Naive B cell (primary cell): ENCODE data around the gene DAO. TPM values are rescaled to one million over a fixed set of nuclear protein-coding genes. Genes with fewer than 3 reads are reported as not detected.
"Not testable (repeated sequence)": the region's sequence is repeated elsewhere in the genome, so short reads cannot be mapped to it uniquely, and the experiment has no call there.

Source experiments
- ATAC-seq, 2 donors: fragments of 150-1000 bp; cut with Tn5 transposase; 2 replicates each; pipeline ENCODE4 v1.10.0; 2021; ENCODE audit warnings: low read depth in 2 of 2, mild to moderate bottlenecking in 2 of 2, moderate library complexity in 2 of 2
- DNase-seq: peaks from one replicate; pipeline ENCODE4 v3.0.0; 2022
- H3K27ac Mint-ChIP-seq, 6 donors: one replicate each; pipeline ENCODE4 v1.8.0; 2020 to 2022; ENCODE audit warnings: mild to moderate bottlenecking in 6 of 6, mixed read lengths in 6 of 6, moderate library complexity in 5 of 6, inconsistent platforms in 2 of 6
- H3K27me3 Mint-ChIP-seq, 3 donors: one replicate each; pipeline ENCODE4 v1.8.0; 2021 to 2022; ENCODE audit warnings: mixed read lengths in 3 of 3, mild to moderate bottlenecking in 1 of 3
- H3K36me3 Mint-ChIP-seq, 2 donors: one replicate each; pipeline ENCODE4 v1.8.0; 2020 to 2022; ENCODE audit warnings: mixed read lengths in 2 of 2, inconsistent platforms in 1 of 2, mild to moderate bottlenecking in 1 of 2
- H3K4me1 Mint-ChIP-seq, 3 donors: one replicate each; pipeline ENCODE4 v1.8.0; 2020 to 2022; ENCODE audit warnings: mixed read lengths in 3 of 3, inconsistent platforms in 1 of 3, mild to moderate bottlenecking in 1 of 3, moderate library complexity in 1 of 3
- H3K4me3 Mint-ChIP-seq, 8 donors: one replicate each; pipeline ENCODE4 v1.8.0; 2020 to 2022; ENCODE audit warnings: mild to moderate bottlenecking in 8 of 8, mixed read lengths in 8 of 8, moderate library complexity in 8 of 8, inconsistent platforms in 2 of 8
- H3K9me3 Mint-ChIP-seq, 7 donors: one replicate each; pipeline ENCODE4 v1.8.0; 2020 to 2022; ENCODE audit warnings: mixed read lengths in 7 of 7, mild to moderate bottlenecking in 5 of 7, inconsistent platforms in 2 of 7, moderate library complexity in 1 of 7
- polyA plus RNA-seq, 6 donors: library from polyadenylated mRNA; unstranded; fragments of 300-500 nt; fragmentation: Illumina TruSeq; gene quantifications; one replicate each; pipeline ENCODE4 v1.2.3, GENCODE V29; 2021; ENCODE audit warnings: low read depth in 6 of 6

Gene DAO
- polyA plus RNA-seq, 6 donors from 2014 or later = not detected

DNA sequence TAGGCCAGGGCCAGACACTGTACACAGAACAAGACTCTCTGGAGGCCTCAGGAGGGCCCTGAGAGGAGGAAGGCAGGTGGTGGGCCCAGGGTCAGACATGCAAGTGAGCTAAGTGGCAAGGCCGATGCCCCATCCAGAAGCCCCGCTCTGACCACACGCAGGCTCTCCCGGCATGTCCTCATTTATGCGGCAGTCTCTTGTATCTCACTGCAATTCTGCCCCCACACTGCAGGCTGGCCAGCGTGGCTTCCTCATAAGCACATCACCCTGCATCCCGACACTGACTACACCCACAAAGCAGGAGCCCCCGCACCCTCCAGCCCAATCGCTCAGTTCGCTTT is 40.0 kb upstream of the DAO start:
- Mint-ChIP-seq H3K9me3 (no peaks in the 10 kb centered on the region), H3K27ac (peak overlapping the region in 1 of 6 donors; percentile 9), H3K4me3 (peak overlapping the region in 1 of 8 donors; percentile 63), H3K4me1 (peaks cover 11 to 20% (median 19%) of the 10 kb centered on the region in 3 donors), H3K36me3 (peaks cover 0 to 4% of the 10 kb centered on the region in 2 donors), H3K27me3 (no peaks in the 10 kb centered on the region)
- no peak for ATAC-seq
- DNase-seq = no peak

DNA sequence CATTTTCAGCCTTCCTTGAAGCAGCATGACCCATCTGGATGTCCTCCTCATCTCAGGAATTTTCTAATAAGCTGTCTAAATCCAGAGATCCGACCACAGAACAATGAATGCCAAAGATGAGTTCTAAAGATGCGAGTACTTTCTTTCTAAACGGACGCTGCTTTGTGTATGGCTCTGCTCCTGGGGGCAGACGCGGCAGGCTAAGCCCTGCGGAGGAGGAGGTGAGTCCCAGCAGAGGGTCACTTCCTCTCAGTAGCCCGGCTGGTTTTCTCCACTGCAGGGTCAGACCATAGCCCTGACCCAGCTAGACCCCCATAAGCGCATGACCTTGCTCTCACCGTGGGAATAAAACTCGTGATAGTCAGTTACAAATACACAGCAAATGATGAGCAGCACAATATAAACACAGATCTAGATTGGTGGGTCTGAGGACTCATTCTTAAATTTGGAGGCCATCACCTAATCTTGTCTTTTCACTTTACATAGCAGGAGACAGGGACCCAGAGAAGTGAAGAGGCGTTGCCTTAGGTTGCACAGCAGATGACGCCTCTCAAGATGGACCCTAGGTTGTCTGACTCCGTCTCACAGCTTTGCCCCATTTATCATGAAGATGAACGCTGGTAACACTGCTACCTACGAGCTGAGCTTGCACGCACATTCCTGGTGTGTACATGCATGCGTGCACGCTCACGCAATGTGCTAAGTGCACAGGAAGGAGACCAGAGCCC is 39.1 kb upstream of the DAO start:
- Mint-ChIP-seq H3K4me1 (peaks cover 13 to 21% (median 20%) of the 10 kb centered on the region in 3 donors), H3K27me3 (no peaks in the 10 kb centered on the region), H3K4me3 (no peak overlapping the region), H3K27ac (peak overlapping the region in 1 of 6 donors; percentile 38), H3K36me3 (no peaks in the 10 kb centered on the region), H3K9me3 (no peaks in the 10 kb centered on the region)
- no peak for ATAC-seq
- DNase-seq = no peak

DNA sequence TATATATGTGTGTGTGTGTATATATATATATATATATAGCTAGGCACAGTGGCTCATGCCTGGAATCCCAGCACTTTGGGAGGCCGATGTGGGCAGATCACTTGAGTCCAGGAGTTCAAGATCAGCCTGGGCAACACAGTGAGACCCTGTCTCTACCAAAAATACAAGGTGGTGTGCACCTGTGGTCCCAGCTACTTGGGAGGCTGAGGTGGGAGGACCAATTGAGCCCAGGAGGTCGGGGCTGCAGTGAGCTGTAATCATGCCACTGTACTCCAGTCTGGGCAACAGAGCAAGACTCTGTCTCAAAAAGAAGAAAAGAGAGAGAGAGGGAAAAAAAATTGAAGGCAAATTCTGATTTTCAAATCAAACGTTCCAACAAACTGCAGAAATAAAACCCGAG is 38.1 kb upstream of the DAO start:
- not testable (repeated sequence) for H3K9me3 Mint-ChIP-seq, H3K36me3 Mint-ChIP-seq, ATAC-seq, DNase-seq, H3K27me3 Mint-ChIP-seq, H3K4me3 Mint-ChIP-seq
- Mint-ChIP-seq H3K27ac (peak overlapping the region in 1 of 6 donors; percentile 79), H3K4me1 (peaks cover 16 to 25% (median 19%) of the 10 kb centered on the region in 3 donors)

DNA sequence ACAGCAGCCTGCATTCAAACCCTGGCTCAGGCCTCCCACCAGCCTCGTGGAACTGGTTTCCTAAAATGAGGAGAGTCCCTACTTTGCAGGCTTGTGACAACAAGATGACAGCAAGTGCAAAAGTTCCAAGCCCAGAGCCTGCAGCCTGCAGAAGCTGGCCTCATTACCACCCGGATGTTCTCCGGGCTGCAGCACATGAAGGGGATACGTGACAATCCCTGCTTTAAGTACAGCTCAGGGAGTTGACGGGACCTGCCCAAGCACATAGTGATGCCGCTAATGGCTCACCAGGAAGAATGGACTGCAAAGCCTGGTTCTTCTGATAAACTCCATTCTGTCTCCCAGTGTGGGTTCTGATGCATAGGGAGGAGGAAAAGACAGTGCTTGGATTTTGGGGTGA is 37.5 kb upstream of the DAO start:
- ATAC-seq (no peak), DNase-seq (no peak)
- Mint-ChIP-seq H3K27me3 (no peaks in the 10 kb centered on the region), H3K4me1 (peaks cover 16 to 25% (median 17%) of the 10 kb centered on the region in 3 donors), H3K4me3 (no peak overlapping the region), H3K36me3 (no peaks in the 10 kb centered on the region), H3K9me3 (no peaks in the 10 kb centered on the region), H3K27ac (no peak overlapping the region)

DNA sequence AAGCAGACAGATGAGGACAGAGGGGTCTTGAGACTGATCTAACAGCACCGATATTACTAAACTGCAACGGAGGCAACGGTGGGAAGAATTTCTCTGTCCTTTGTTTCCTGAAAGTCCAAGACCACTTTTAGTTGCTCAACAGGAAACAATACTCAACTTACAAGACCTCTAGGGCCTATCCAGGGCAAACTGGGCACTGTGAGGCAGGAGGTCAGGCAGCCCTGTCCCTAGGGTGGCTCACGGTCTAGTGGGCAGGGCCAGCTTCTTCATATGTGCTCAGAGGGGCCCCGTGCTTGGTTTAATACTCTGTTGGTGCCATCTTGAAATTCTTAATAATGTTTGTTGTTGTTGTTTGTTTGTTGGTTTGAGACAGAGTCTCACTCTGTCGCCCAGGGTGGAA is 36.7 kb upstream of the DAO start:
- H3K36me3 Mint-ChIP-seq = peaks cover 0 to 7% of the 10 kb centered on the region in 2 donors
- H3K9me3 Mint-ChIP-seq = no peaks in the 10 kb centered on the region
- peaks cover 11 to 22% (median 13%) of the 10 kb centered on the region in 3 donors for H3K4me1 Mint-ChIP-seq
- DNase-seq (no peak), ATAC-seq (no peak)
- H3K27ac Mint-ChIP-seq = no peak overlapping the region
- no peak overlapping the region for H3K4me3 Mint-ChIP-seq
- no peaks in the 10 kb centered on the region for H3K27me3 Mint-ChIP-seq

GRCh38 chr12:108845696-108846095 is 34.2 kb upstream of the DAO start:
- no peaks in the 10 kb centered on the region for H3K9me3 Mint-ChIP-seq
- H3K36me3 Mint-ChIP-seq = peaks cover 0 to 8% of the 10 kb centered on the region in 2 donors
- peak overlapping the region in 2 of 6 donors; percentile 47 to 79 for H3K27ac Mint-ChIP-seq
- H3K4me3 Mint-ChIP-seq = no peak overlapping the region
- no peaks in the 10 kb centered on the region for H3K27me3 Mint-ChIP-seq
- peaks cover 5 to 10% (median 8%) of the 10 kb centered on the region in 3 donors for H3K4me1 Mint-ChIP-seq
- no peak for ATAC-seq
- no peak for DNase-seq

- DNase-seq (no peak), ATAC-seq (no peak)
- no peak overlapping the region for H3K4me3 Mint-ChIP-seq
- H3K9me3 Mint-ChIP-seq = no peaks in the 10 kb centered on the region
- H3K27ac Mint-ChIP-seq = peak overlapping the region in 2 of 6 donors; percentile 5 to 37
- peaks cover 0 to 8% of the 10 kb centered on the region in 2 donors for H3K36me3 Mint-ChIP-seq
- peaks cover 11 to 14% (median 14%) of the 10 kb centered on the region in 3 donors for H3K4me1 Mint-ChIP-seq
- H3K27me3 Mint-ChIP-seq = no peaks in the 10 kb centered on the region
Measured at GRCh38 chr12:108846290-108846701, 33.6 kb upstream of the DAO start.

DNA sequence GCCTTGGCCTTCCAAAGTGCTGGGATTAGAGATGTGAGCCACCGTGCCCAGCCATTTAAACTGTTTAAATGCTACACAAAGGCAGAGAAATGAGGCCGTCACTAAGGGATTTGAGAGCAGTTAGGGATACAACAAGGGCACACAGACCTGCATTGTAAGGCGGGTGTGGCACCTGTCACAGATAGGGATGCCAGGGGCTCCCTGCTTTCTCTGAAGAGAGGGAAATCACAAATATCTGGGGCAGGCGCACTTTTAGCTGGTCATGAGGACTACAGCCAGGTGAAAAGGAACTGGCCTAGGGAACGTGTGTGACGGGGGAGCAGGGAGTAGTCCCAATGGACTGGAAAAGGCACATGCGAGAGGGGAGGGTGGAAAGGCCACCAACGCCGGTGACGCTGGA is 32.2 kb upstream of the DAO start:
- no peak overlapping the region for H3K27ac Mint-ChIP-seq
- H3K36me3 Mint-ChIP-seq = peaks cover 0 to 8% of the 10 kb centered on the region in 2 donors
- no peak for DNase-seq
- no peak for ATAC-seq
- H3K4me3 Mint-ChIP-seq = peak overlapping the region in 1 of 8 donors; percentile 1
- peaks cover 13 to 17% (median 14%) of the 10 kb centered on the region in 3 donors for H3K4me1 Mint-ChIP-seq
- no peaks in the 10 kb centered on the region for H3K27me3 Mint-ChIP-seq
- no peaks in the 10 kb centered on the region for H3K9me3 Mint-ChIP-seq

DNA sequence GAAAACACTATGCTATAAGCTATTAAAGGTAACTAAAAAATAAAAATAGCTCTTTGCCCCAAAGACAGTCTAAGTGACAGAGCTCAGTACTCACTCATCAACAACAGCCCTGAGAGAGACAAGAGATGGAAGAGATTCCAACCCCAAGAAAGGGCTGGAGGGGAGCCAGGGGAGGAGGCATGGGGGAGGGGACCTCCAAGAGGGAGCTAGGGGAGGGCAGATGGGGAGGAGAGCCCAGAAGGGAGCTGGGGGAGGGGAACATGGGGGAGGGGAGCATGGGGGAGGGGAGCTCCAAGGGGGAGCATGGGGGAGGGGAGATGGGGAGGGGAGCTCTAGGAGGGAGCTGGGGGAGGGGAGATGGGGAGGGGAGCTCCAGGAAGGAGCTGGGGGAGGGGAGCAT is 30.2 kb upstream of the DAO start:
- no peaks in the 10 kb centered on the region for H3K27me3 Mint-ChIP-seq
- H3K27ac Mint-ChIP-seq = peak overlapping the region in 4 of 6 donors; percentile 40 to 90 (median 72)
- DNase-seq (no peak), ATAC-seq (no peak)
- H3K4me3 Mint-ChIP-seq = peak overlapping the region in 1 of 8 donors; percentile 47
- H3K9me3 Mint-ChIP-seq = no peaks in the 10 kb centered on the region
- peaks cover 23 to 26% (median 26%) of the 10 kb centered on the region in 3 donors for H3K4me1 Mint-ChIP-seq
- peaks cover 0 to 8% of the 10 kb centered on the region in 2 donors for H3K36me3 Mint-ChIP-seq

DNA sequence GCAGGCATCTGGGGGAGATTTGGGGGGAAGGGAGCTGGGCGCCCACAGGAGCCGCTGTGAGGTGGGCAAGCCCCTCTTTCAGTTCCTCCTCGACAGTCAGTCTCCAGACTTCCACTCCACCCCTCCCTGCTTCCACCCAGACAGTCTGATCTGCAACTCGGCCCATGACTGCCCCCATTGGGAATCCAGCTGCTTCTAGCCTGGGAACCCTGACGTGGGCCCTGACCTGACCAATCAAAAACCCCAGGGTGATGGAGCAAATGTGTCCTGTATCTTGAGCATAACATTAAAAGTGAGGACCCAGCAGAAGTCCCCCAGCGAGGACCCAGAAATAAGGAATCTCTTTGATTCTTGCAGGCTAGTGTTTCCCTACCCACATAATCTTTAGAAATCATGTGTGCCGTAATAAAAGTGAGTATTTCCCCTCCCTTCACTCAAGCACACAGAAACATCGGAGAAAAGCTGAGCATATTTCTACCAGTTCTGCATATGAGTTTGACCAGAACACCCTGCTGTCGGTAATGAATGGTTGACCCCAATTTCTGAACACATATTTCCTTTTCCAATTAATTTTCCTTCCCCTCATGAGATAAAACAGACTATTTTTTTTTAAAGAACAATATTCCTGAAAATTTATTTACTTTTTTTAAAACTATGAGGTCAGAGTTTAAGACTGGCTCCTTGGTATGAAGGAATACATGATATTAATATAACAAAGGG is 28.9 kb upstream of the DAO start:
- Mint-ChIP-seq H3K4me1 (peaks cover 21 to 33% (median 26%) of the 10 kb centered on the region in 3 donors), H3K27ac (peak overlapping the region; percentile 55 to 94 (median 88)), H3K36me3 (peaks cover 0 to 8% of the 10 kb centered on the region in 2 donors), H3K27me3 (no peaks in the 10 kb centered on the region), H3K4me3 (peak overlapping the region in 4 of 8 donors; percentile 21 to 73 (median 38)), H3K9me3 (peaks cover 0 to 4% (median 0%) of the 10 kb centered on the region in 7 donors)
- ATAC-seq (peak; percentile 98 to 99), DNase-seq (peak; percentile 63)

- Mint-ChIP-seq H3K9me3 (peaks cover 0 to 4% (median 0%) of the 10 kb centered on the region in 7 donors), H3K27ac (peak overlapping the region in 2 of 6 donors; percentile 70 to 75), H3K4me1 (peaks cover 30 to 43% (median 35%) of the 10 kb centered on the region in 3 donors), H3K4me3 (peak overlapping the region in 1 of 8 donors; percentile 19), H3K36me3 (peaks cover 0 to 5% of the 10 kb centered on the region in 2 donors), H3K27me3 (no peaks in the 10 kb centered on the region)
- DNase-seq (no peak), ATAC-seq (no peak)
Measured at GRCh38 chr12:108852674-108853309, 27.1 kb upstream of the DAO start.

- Mint-ChIP-seq H3K27ac (peak overlapping the region in 2 of 6 donors; percentile 70 to 74), H3K9me3 (peaks cover 0 to 4% (median 0%) of the 10 kb centered on the region in 7 donors), H3K4me3 (peak overlapping the region in 2 of 8 donors; percentile 2 to 19), H3K27me3 (no peaks in the 10 kb centered on the region), H3K4me1 (peaks cover 34 to 49% (median 42%) of the 10 kb centered on the region in 3 donors), H3K36me3 (no peaks in the 10 kb centered on the region)
- DNase-seq (no peak), ATAC-seq (no peak)
Measured at GRCh38 chr12:108853426-108853825, 26.5 kb upstream of the DAO start.

GRCh38 chr12:108853981-108854446 is 25.9 kb upstream of the DAO start:
- Mint-ChIP-seq H3K27me3 (no peaks in the 10 kb centered on the region), H3K36me3 (no peaks in the 10 kb centered on the region), H3K27ac (peak overlapping the region in 4 of 6 donors; percentile 3 to 74 (median 38)), H3K4me3 (peak overlapping the region in 1 of 8 donors; percentile 92), H3K9me3 (peaks cover 0 to 4% (median 0%) of the 10 kb centered on the region in 7 donors), H3K4me1 (peaks cover 40 to 54% (median 48%) of the 10 kb centered on the region in 3 donors)
- no peak for ATAC-seq
- no peak for DNase-seq
